Neuronal stem cell (in vitro differentiated cells): ENCODE results near the gene HOXC5.
A peak's percentile ranks its signal among the peaks of the same experiment; 100 is the strongest.

Source experiments
- DNase-seq: peaks from one replicate; pipeline ENCODE4 v3.0.0-alpha.2; 2013; ENCODE audit warnings: low spot score
- H2AFZ ChIP-seq: one replicate; pipeline ENCODE4 v1.6.1; 2013; ENCODE audit warnings: mild to moderate bottlenecking, low read length, inconsistent platforms
- H2AK5ac ChIP-seq: 2 replicates; pipeline ENCODE4 v1.6.1; 2013; ENCODE audit warnings: low read depth, mild to moderate bottlenecking, inconsistent platforms, low read length, moderate library complexity, mixed read lengths
- H2BK120ac ChIP-seq: 2 replicates; pipeline ENCODE4 v1.6.1; 2013; ENCODE audit warnings: low read depth, mild to moderate bottlenecking, inconsistent platforms, low read length, moderate library complexity, mixed read lengths
- H2BK12ac ChIP-seq: one replicate; pipeline ENCODE4 v1.6.1; 2013; ENCODE audit warnings: low read length, inconsistent platforms
- H2BK15ac ChIP-seq: 2 replicates; pipeline ENCODE4 v1.6.1; 2013; ENCODE audit warnings: mild to moderate bottlenecking, low read length, inconsistent platforms, mixed read lengths
- H2BK5ac ChIP-seq: one replicate; pipeline ENCODE4 v1.6.1; 2013; ENCODE audit warnings: inconsistent platforms, mild to moderate bottlenecking, low read length, moderate library complexity
- H3K14ac ChIP-seq: one replicate; pipeline ENCODE4 v1.6.1; 2013; ENCODE audit warnings: low read length, inconsistent platforms
- H3K18ac ChIP-seq: 2 replicates; pipeline ENCODE4 v1.6.1; 2013; ENCODE audit warnings: low read length, inconsistent platforms
- H3K23ac ChIP-seq: 2 replicates; pipeline ENCODE4 v1.6.1; 2013; ENCODE audit warnings: low read depth, mild to moderate bottlenecking, mixed read lengths, low read length, inconsistent platforms; ENCODE audit not compliant: poor library complexity
- H3K27ac ChIP-seq: replicated peaks from 3 replicates; pipeline ENCODE4 v1.5.1; 2013; ENCODE audit warnings: low read length, inconsistent platforms
- H3K27me3 ChIP-seq, 3 experiments: 2 replicates each; pipeline ENCODE4 v1.6.1; 2013; ENCODE audit warnings: low read length in 3 of 3, mild to moderate bottlenecking in 2 of 3, inconsistent platforms in 1 of 3, low read depth in 1 of 3, mixed read lengths in 1 of 3, moderate library complexity in 1 of 3; ENCODE audit not compliant: control insufficient read depth in 3 of 3, insufficient read depth in 3 of 3
- H3K36me3 ChIP-seq, 2 donors: replicated peaks in 1 of 2; 2 replicates each; pipeline ENCODE4 v1.6.1; 2013; ENCODE audit warnings: low read length in 2 of 2; ENCODE audit not compliant: control insufficient read depth in 2 of 2, insufficient read depth in 2 of 2
- H3K4ac ChIP-seq: 2 replicates; pipeline ENCODE4 v1.6.1; 2013; ENCODE audit warnings: inconsistent platforms, mild to moderate bottlenecking, low read length, moderate library complexity
- H3K4me1 ChIP-seq, 2 donors: 1 replicate in 1 of 2; 2 replicates in 1 of 2; pipeline ENCODE4 v1.6.1; 2013; ENCODE audit warnings: low read length in 2 of 2, low read depth in 1 of 2; ENCODE audit not compliant: control insufficient read depth in 2 of 2, insufficient read depth in 1 of 2
- H3K4me2 ChIP-seq: one replicate; pipeline ENCODE4 v1.6.1; 2013; ENCODE audit warnings: mild to moderate bottlenecking, low read length, inconsistent platforms; ENCODE audit not compliant: insufficient read depth, poor library complexity, severe bottlenecking
- H3K4me3 ChIP-seq, 2 donors: 2 replicates each; pipeline ENCODE4 v1.5.1; 2013; ENCODE audit warnings: low read length in 2 of 2, mild to moderate bottlenecking in 2 of 2, inconsistent platforms in 1 of 2, moderate library complexity in 1 of 2
- H3K79me1 ChIP-seq: one replicate; pipeline ENCODE4 v1.6.1; 2013; ENCODE audit warnings: low read depth, mild to moderate bottlenecking, inconsistent platforms, low read length, moderate library complexity
- H3K9ac ChIP-seq: one replicate; pipeline ENCODE4 v1.6.1; 2013; ENCODE audit warnings: mild to moderate bottlenecking, low read depth, low read length, inconsistent platforms; ENCODE audit not compliant: poor library complexity
- H3K9me3 ChIP-seq, 2 donors: replicated peaks in 1 of 2; 2 replicates each; pipeline versions ENCODE3 to v1.6.1; 2013; ENCODE audit warnings: low read length in 2 of 2, mild to moderate bottlenecking in 2 of 2, inconsistent platforms in 1 of 2, low read depth in 1 of 2, mixed read lengths in 1 of 2, moderate library complexity in 1 of 2; ENCODE audit not compliant: control insufficient read depth in 2 of 2, insufficient read depth in 1 of 2
- H4K8ac ChIP-seq: one replicate; pipeline ENCODE4 v1.6.1; 2013; ENCODE audit warnings: low read depth, mild to moderate bottlenecking, inconsistent platforms, low read length, moderate library complexity
- H4K91ac ChIP-seq: one replicate; pipeline ENCODE4 v1.6.1; 2013; ENCODE audit warnings: low read length, low read depth, mild to moderate bottlenecking, inconsistent platforms; ENCODE audit not compliant: poor library complexity
- WGBS, 2 donors: extraction: QIAGEN DNeasy Blood & Tissue Kit; methylation state at CpG; one replicate each; pipeline ENCODE4 v1.1.7; 2013; ENCODE audit warnings: missing lambda C conversion rate in 2 of 2, mixed read lengths in 1 of 2; ENCODE audit not compliant: insufficient read length in 2 of 2, insufficient replicate concordance in 1 of 2; ENCODE audit errors: extremely low coverage in 2 of 2; 5-methylcytosine and 5-hydroxymethylcytosine counted together

Gene HOXC5

DNA sequence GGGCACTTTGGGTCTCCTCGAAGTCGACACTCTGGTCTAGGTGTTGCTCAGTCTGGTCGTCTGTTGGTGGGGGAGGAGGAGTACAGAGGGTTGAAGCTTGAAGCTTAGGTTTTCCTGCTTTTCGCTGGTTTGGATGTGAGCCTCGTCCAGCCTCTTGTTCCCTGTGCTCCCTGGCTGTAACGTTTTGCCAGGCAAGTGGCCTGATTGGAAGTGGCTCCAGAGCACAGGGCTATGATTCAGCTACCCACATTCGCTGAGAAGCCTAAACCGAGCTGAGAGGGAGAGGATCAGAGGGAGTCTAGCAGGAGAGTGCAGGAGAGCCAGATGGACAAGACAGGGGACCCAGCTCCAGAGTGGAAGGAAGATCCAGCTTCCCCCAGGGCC lies 41.8 kb upstream of the HOXC5 start:
- H3K36me3 ChIP-seq, result no peaks in the 10 kb centered on the region
- H2AK5ac ChIP-seq, result no peak overlapping the region
- no peak overlapping the region for H2BK5ac ChIP-seq
- no peak overlapping the region for H3K9ac ChIP-seq
- no peak overlapping the region for H4K91ac ChIP-seq
- no peak overlapping the region for H4K8ac ChIP-seq
- H3K4me2 ChIP-seq, result no peak overlapping the region
- peaks cover 0 to 4% of the 10 kb centered on the region in 2 donors for H3K9me3 ChIP-seq
- H2AFZ ChIP-seq, result no peak overlapping the region
- H3K4ac ChIP-seq, result no peak overlapping the region
- H2BK120ac ChIP-seq, result no peak overlapping the region
- WGBS, 2 donors, result no CpG with 5 or more reads among the region's 8 CpGs
- no peaks in the 10 kb centered on the region for H3K4me1 ChIP-seq
- no peak overlapping the region for H3K4me3 ChIP-seq
- no peak overlapping the region for H3K27ac ChIP-seq
- H3K27me3 ChIP-seq, result peaks cover 67 to 100% (median 100%) of the 10 kb centered on the region in 3 experiments
- H3K79me1 ChIP-seq, result no peaks in the 10 kb centered on the region
- no peak overlapping the region for H3K18ac ChIP-seq
- no peak overlapping the region for H3K14ac ChIP-seq
- H2BK15ac ChIP-seq, result no peak overlapping the region
- no peak overlapping the region for H2BK12ac ChIP-seq
- DNase-seq, result no peak
- H3K23ac ChIP-seq, result no peak overlapping the region

GRCh38 chr12:53992377-53992889 lies 40.4 kb upstream of the HOXC5 start:
- Histone ChIP-seq H3K79me1 (no peaks in the 10 kb centered on the region), H2BK15ac (no peak overlapping the region), H2BK12ac (no peak overlapping the region), H3K4me1 (no peaks in the 10 kb centered on the region), H3K4ac (no peak overlapping the region), H3K27me3 (peaks cover 70 to 100% (median 100%) of the 10 kb centered on the region in 3 experiments), H3K36me3 (no peaks in the 10 kb centered on the region), H2AK5ac (no peak overlapping the region), H3K23ac (no peak overlapping the region), H2AFZ (no peak overlapping the region), H3K4me3 (no peak overlapping the region), H2BK120ac (no peak overlapping the region), H3K14ac (no peak overlapping the region), H3K18ac (no peak overlapping the region), H3K9me3 (peaks cover 0 to 4% of the 10 kb centered on the region in 2 donors), H4K8ac (no peak overlapping the region), H3K4me2 (no peak overlapping the region), H2BK5ac (no peak overlapping the region), H3K9ac (no peak overlapping the region), H3K27ac (no peak overlapping the region), H4K91ac (no peak overlapping the region)
- DNase-seq, result no peak
- WGBS, 2 donors, result no CpG with 5 or more reads among the region's 7 CpGs

DNA sequence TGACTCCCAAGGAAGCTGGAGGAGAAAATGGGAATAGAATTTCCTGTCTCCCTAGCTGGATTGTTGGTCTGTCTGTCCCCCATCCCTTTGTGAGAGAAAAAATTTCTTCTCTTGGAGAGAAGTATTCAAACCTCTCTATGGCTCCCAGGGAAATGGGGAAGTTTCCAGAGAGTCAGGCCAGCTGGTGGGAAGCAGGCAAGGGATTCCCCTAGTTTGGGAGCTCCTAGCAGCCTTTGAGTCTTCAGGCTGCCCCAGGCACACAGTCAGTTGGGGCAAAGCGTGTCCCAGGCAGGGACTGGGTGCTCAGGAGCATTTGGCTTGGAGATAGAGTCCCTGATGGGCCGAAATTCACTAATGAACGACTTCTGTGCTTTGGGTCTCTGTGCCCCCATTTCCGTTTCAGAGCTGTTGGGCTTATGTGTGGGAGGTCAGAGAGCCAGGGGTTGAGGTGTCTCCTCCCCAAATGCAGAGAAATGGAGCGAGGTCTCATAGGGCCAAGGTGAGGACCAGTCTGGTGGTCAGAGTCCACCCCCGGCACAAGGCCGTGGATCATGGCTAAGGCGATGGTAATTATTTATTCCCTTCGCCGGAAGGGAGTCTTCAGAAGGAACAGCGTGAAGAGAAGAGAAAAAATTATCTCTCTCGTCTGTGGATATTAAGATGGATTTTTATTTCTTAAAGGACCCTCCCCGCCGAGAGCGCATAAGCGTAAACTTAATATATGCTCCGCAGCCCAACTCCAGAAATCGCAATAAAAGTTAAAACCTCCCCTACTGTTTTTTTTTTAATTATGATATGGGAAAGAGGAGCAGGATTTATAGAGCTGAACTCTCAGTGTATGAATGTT lies 39.5 kb upstream of the HOXC5 start:
- no peaks in the 10 kb centered on the region for H3K36me3 ChIP-seq
- no peak overlapping the region for H2AK5ac ChIP-seq
- H3K9me3 ChIP-seq, result peaks cover 0 to 4% of the 10 kb centered on the region in 2 donors
- H4K8ac ChIP-seq, result no peak overlapping the region
- no peaks in the 10 kb centered on the region for H3K79me1 ChIP-seq
- H3K27ac ChIP-seq, result no peak overlapping the region
- no peak overlapping the region for H2BK5ac ChIP-seq
- no peak overlapping the region for H2AFZ ChIP-seq
- peaks cover 78 to 100% (median 100%) of the 10 kb centered on the region in 3 experiments for H3K27me3 ChIP-seq
- H2BK12ac ChIP-seq, result no peak overlapping the region
- peak overlapping the region in 1 of 2 donors; percentile 5 for H3K4me3 ChIP-seq
- H2BK120ac ChIP-seq, result no peak overlapping the region
- H3K4ac ChIP-seq, result no peak overlapping the region
- no peak overlapping the region for H2BK15ac ChIP-seq
- H3K23ac ChIP-seq, result no peak overlapping the region
- H3K14ac ChIP-seq, result no peak overlapping the region
- no peak overlapping the region for H3K18ac ChIP-seq
- H3K4me1 ChIP-seq, result no peaks in the 10 kb centered on the region
- WGBS, 2 donors, result no CpG with 5 or more reads among the region's 18 CpGs
- H4K91ac ChIP-seq, result no peak overlapping the region
- no peak overlapping the region for H3K4me2 ChIP-seq
- no peak overlapping the region for H3K9ac ChIP-seq
- no peak for DNase-seq

GRCh38 chr12:53994009-53994263 lies 38.9 kb upstream of the HOXC5 start:
- Histone ChIP-seq H3K4ac (no peak overlapping the region), H2AFZ (peak overlapping the region; percentile 68), H3K14ac (no peak overlapping the region), H2BK15ac (no peak overlapping the region), H3K4me3 (no peak overlapping the region), H3K36me3 (no peaks in the 10 kb centered on the region), H3K9ac (no peak overlapping the region), H3K79me1 (no peaks in the 10 kb centered on the region), H3K27ac (no peak overlapping the region), H2AK5ac (no peak overlapping the region), H3K27me3 (peaks cover 81 to 100% (median 100%) of the 10 kb centered on the region in 3 experiments), H4K8ac (no peak overlapping the region), H4K91ac (no peak overlapping the region), H2BK5ac (no peak overlapping the region), H3K23ac (peak overlapping the region; percentile 90), H3K18ac (peak overlapping the region; percentile 29), H3K9me3 (peaks cover 0 to 4% of the 10 kb centered on the region in 2 donors), H2BK12ac (no peak overlapping the region), H2BK120ac (no peak overlapping the region), H3K4me1 (no peaks in the 10 kb centered on the region), H3K4me2 (no peak overlapping the region)
- no peak for DNase-seq
- no CpG with 5 or more reads among the region's 19 CpGs for WGBS, 2 donors
